IMR-90 (cell line): ENCODE results near the gene SWAP70. TPM values are rescaled to one million over a fixed set of nuclear protein-coding genes. Genes with fewer than 3 reads are reported as not detected.

Experiments
- ATAC-seq: fragments of 200-7000 bp; cut with Tn5 transposase; 2 replicates; pipeline ENCODE4 v1.9.1; 2020; ENCODE audit warnings: low read depth, mild to moderate bottlenecking, moderate library complexity
- BruUV-seq: library from RNA; stranded (reverse); fragments of 400-500 nt; replicated peaks from 2 replicates; lab custom pipeline; 2021; lab: Mats Ljungman, UMichigan
- CTCF ChIA-PET: fragments of 300-600 bp; formaldehyde crosslinking; extraction: SDS; loops from one replicate; lab custom pipeline; 2021; ENCODE audit warnings: antibody characterized with exemption; lab: Yijun Ruan, JAX
- POLR2A ChIA-PET: fragments of 300-600 bp; sonication (Branson Sonifier 250); formaldehyde crosslinking; loops from one replicate; lab custom pipeline; 2022; ENCODE audit warnings: antibody characterized with exemption; ENCODE audit not compliant: unreplicated experiment; lab: Charles Lee
- DNase-seq: peaks from one replicate; pipeline ENCODE4 v3.0.0; 2013
- H2AFZ ChIP-seq: replicated peaks from 2 replicates; pipeline ENCODE3; 2013; ENCODE audit warnings: low read length, mild to moderate bottlenecking; ENCODE audit not compliant: poor library complexity
- H2AK5ac ChIP-seq: 2 replicates; pipeline ENCODE4 v1.6.1; 2013; ENCODE audit warnings: low read depth, low read length, inconsistent platforms
- H2AK9ac ChIP-seq: replicated peaks from 2 replicates; pipeline ENCODE3; 2013; ENCODE audit warnings: mild to moderate bottlenecking, low read depth, low read length, moderate library complexity; ENCODE audit not compliant: poor library complexity
- H2BK120ac ChIP-seq: 2 replicates; pipeline ENCODE4 v1.6.1; 2013; ENCODE audit warnings: low read depth, low read length, inconsistent platforms
- H2BK15ac ChIP-seq: 3 replicates; pipeline ENCODE4 v1.6.1; 2013; ENCODE audit warnings: low read depth, low read length, inconsistent platforms
- H2BK20ac ChIP-seq: 2 replicates; pipeline ENCODE4 v1.6.1; 2013; ENCODE audit warnings: low read depth, mild to moderate bottlenecking, inconsistent platforms, low read length, moderate library complexity
- H2BK5ac ChIP-seq: 2 replicates; pipeline ENCODE4 v1.6.1; 2013; ENCODE audit warnings: mild to moderate bottlenecking, low read depth, low read length, inconsistent platforms; ENCODE audit not compliant: poor library complexity, severe bottlenecking
- H3K14ac ChIP-seq: replicated peaks from 2 replicates; pipeline ENCODE4 v1.6.1; 2013; ENCODE audit warnings: low read depth, low read length, inconsistent platforms
- H3K18ac ChIP-seq: 2 replicates; pipeline ENCODE4 v1.6.1; 2013; ENCODE audit warnings: low read depth, low read length, control low read depth
- H3K23ac ChIP-seq: 2 replicates; pipeline ENCODE4 v1.6.1; 2013; ENCODE audit warnings: low read depth, low read length, inconsistent platforms
- H3K27ac ChIP-seq: 2 replicates; pipeline ENCODE4 v1.5.1; 2013; ENCODE audit warnings: mild to moderate bottlenecking, control low read depth, low read length; ENCODE audit not compliant: insufficient read depth
- H3K27me3 ChIP-seq: 2 replicates; pipeline ENCODE4 v1.6.1; 2013; ENCODE audit warnings: low read length; ENCODE audit not compliant: control insufficient read depth, insufficient read depth
- H3K36me3 ChIP-seq: 2 replicates; pipeline ENCODE4 v1.6.1; 2013; ENCODE audit warnings: low read length, mixed read lengths; ENCODE audit not compliant: control insufficient read depth, insufficient read depth
- H3K4ac ChIP-seq: 2 replicates; pipeline ENCODE4 v1.6.1; 2013; ENCODE audit warnings: low read depth, low read length, inconsistent platforms
- H3K4me1 ChIP-seq: 2 replicates; pipeline ENCODE4 v1.6.1; 2013; ENCODE audit warnings: low read length, mixed read lengths; ENCODE audit not compliant: control insufficient read depth, insufficient read depth
- H3K4me2 ChIP-seq: 2 replicates; pipeline ENCODE4 v1.6.1; 2013; ENCODE audit warnings: low read depth, mild to moderate bottlenecking, control low read depth, low read length, moderate library complexity
- H3K4me3 ChIP-seq: 2 replicates; pipeline ENCODE4 v1.5.1; 2013; ENCODE audit warnings: low read depth, mild to moderate bottlenecking, control low read depth, low read length, moderate library complexity; ENCODE audit not compliant: insufficient read depth
- H3K56ac ChIP-seq: 2 replicates; pipeline ENCODE4 v1.6.1; 2013; ENCODE audit warnings: low read length, inconsistent platforms; ENCODE audit not compliant: insufficient read depth; ENCODE audit errors: extremely low read depth
- H3K79me1 ChIP-seq, 2 experiments: 2 replicates each; pipeline ENCODE4 v1.6.1; 2013; ENCODE audit warnings: low read length in 2 of 2, inconsistent platforms in 1 of 2, low read depth in 1 of 2
- H3K9ac ChIP-seq: 2 replicates; pipeline ENCODE4 v1.6.1; 2013; ENCODE audit warnings: low read depth, low read length, control low read depth
- H3K9me1 ChIP-seq: 2 replicates; pipeline ENCODE4 v1.6.1; 2013; ENCODE audit warnings: low read length, inconsistent platforms; ENCODE audit not compliant: insufficient read depth
- H3K9me3 ChIP-seq: 2 replicates; pipeline ENCODE4 v1.6.1; 2013; ENCODE audit warnings: low read length; ENCODE audit not compliant: control insufficient read depth, insufficient read depth
- H4K20me1 ChIP-seq: 2 replicates; pipeline ENCODE4 v1.6.1; 2013; ENCODE audit warnings: low read length, inconsistent platforms; ENCODE audit not compliant: insufficient read depth
- H4K5ac ChIP-seq: 2 replicates; pipeline ENCODE4 v1.6.1; 2013; ENCODE audit warnings: mild to moderate bottlenecking, low read depth, low read length, control low read depth
- H4K8ac ChIP-seq, 2 experiments: 2 replicates each; pipeline ENCODE4 v1.6.1; 2013; ENCODE audit warnings: low read depth in 2 of 2, low read length in 2 of 2, control low read depth in 1 of 2, inconsistent platforms in 1 of 2
- H4K91ac ChIP-seq: 2 replicates; pipeline ENCODE4 v1.6.1; 2013; ENCODE audit warnings: low read depth, low read length, inconsistent platforms; ENCODE audit not compliant: insufficient read depth
- POLR2A ChIP-seq: IDR thresholded peaks from 2 replicates; pipeline ENCODE4 v1.6.1; 2012; ENCODE audit warnings: mild to moderate bottlenecking, low read depth, low read length
- dilution Hi-C: fragments of 300-500 bp; cut with HindIII; formaldehyde crosslinking; loops from one replicate; pipeline ENCODE4 v1.14.3; 2018; ENCODE audit warnings: low sequenced_read_pairs; ENCODE audit not compliant: unreplicated experiment
- in situ Hi-C: fragments of 300-500 bp; cut with MboI; formaldehyde crosslinking; loops from 3 replicates; pipeline ENCODE4 v1.14.3; 2019; ENCODE audit warnings: low sequenced_read_pairs, inconsistent platforms, mixed read lengths
- intact Hi-C: fragments of 100-400 bp; cut with micrococcal nuclease; formaldehyde crosslinking; loops from 2 replicates; pipeline ENCODE4 v1.10.0; 2022
- polyA plus RNA-seq, 3 experiments: library from polyadenylated mRNA; depleted of rRNA; stranded (reverse); fragments of >200 nt; gene quantifications; 2 replicates each; pipeline ENCODE4 v1.2.3, GENCODE V29; 2012; ENCODE audit warnings: low replicate concordance in 1 of 3
- total RNA-seq: library from RNA; depleted of rRNA; stranded (reverse); fragments of >200 nt; gene quantifications from 2 replicates; pipeline ENCODE4 v1.2.3, GENCODE V29; 2012

Gene SWAP70
- total and polyA plus RNA-seq, 2 of the 4 experiments (the other 2 are of a cell fraction): 15.5 to 19.9 TPM

GRCh38 chr11:9677951-9678350 is 14.1 kb downstream of the SWAP70 start:
- Histone ChIP-seq H3K27ac (no peak overlapping the region), H4K8ac (no peak overlapping the region), H3K36me3 (no peaks in the 10 kb centered on the region; the same call in none of the 2 replicates), H4K5ac (no peak overlapping the region), H3K4me1 (peaks cover 4% of the 10 kb centered on the region), H2BK15ac (no peak overlapping the region), H3K56ac (no peak overlapping the region), H3K4ac (no peak overlapping the region), H4K20me1 (peaks cover 52% of the 10 kb centered on the region; the same call in 1 of the 2 replicates), H4K91ac (no peak overlapping the region), H3K9me3 (no peaks in the 10 kb centered on the region), H3K23ac (no peak overlapping the region), H3K9me1 (peaks cover 16% of the 10 kb centered on the region), H3K79me1 (peaks cover 31 to 76% of the 10 kb centered on the region in 2 experiments), H2BK5ac (no peak overlapping the region), H2AK9ac (no peak overlapping the region), H2AFZ (no peak overlapping the region), H2BK20ac (no peak overlapping the region), H3K4me3 (no peak overlapping the region), H3K14ac (no peak overlapping the region), H3K18ac (no peak overlapping the region), H2AK5ac (no peak overlapping the region), H3K9ac (no peak overlapping the region), H3K4me2 (no peak overlapping the region), H3K27me3 (no peaks in the 10 kb centered on the region), H2BK120ac (no peak overlapping the region)
- no TSS peak for BruUV-seq
- dilution Hi-C loops: no loop called here
- in situ Hi-C loops: no loop called here
- no peak for DNase-seq
- POLR2A ChIA-PET: no interaction called here
- CTCF ChIA-PET: no interaction called here
- no peak for ATAC-seq
- no peak for TF ChIP-seq POLR2A
- intact Hi-C loops: no loop called here
